ENCODE results near the gene DOHH.
"Not testable (repeated sequence)": the region's sequence is repeated elsewhere in the genome, so short reads cannot be mapped to it uniquely, and the experiment has no call there.

Gene DOHH

DNA sequence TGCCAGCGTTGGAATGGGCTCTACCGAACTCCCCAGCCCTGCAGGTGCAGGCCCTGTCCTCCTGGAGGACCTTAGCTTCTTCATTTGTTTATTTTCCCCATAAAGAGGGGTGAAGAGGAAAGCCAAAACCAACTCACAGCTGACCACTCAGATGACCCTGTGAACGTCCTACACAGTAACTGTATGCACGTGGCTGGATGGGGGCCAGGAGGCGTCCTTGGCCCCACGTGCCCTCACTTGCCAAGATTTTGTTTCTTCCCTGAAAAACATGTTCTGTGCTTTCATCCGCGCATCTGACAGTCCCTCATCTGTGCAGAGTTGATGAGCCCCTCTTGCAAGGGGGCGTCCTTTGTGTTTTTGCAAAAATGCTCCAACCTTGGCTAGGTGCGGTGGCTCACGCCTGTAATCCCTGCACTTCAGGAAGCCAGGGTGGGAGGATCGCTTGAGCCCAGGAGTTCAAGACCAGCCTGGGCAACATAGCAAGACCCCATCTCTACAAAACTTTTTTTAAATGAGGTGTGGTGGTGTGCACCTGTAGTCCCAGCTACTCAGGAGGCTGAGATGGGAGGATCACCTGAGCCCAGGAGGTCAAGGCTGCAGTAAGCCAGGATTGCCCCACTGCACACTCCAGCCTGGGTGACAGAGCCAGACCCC lies 33.2 kb upstream of the DOHH start:
- TF ChIP-seq, protein P1, sequence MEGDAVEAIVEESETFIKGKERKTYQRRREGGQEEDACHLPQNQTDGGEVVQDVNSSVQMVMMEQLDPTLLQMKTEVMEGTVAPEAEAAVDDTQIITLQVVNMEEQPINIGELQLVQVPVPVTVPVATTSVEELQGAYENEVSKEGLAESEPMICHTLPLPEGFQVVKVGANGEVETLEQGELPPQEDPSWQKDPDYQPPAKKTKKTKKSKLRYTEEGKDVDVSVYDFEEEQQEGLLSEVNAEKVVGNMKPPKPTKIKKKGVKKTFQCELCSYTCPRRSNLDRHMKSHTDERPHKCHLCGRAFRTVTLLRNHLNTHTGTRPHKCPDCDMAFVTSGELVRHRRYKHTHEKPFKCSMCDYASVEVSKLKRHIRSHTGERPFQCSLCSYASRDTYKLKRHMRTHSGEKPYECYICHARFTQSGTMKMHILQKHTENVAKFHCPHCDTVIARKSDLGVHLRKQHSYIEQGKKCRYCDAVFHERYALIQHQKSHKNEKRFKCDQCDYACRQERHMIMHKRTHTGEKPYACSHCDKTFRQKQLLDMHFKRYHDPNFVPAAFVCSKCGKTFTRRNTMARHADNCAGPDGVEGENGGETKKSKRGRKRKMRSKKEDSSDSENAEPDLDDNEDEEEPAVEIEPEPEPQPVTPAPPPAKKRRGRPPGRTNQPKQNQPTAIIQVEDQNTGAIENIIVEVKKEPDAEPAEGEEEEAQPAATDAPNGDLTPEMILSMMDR (conservative IDR thresholded peaks at IDR 0.05) = no peak
- H3K27ac ChIP-seq = no peak overlapping the region

DNA sequence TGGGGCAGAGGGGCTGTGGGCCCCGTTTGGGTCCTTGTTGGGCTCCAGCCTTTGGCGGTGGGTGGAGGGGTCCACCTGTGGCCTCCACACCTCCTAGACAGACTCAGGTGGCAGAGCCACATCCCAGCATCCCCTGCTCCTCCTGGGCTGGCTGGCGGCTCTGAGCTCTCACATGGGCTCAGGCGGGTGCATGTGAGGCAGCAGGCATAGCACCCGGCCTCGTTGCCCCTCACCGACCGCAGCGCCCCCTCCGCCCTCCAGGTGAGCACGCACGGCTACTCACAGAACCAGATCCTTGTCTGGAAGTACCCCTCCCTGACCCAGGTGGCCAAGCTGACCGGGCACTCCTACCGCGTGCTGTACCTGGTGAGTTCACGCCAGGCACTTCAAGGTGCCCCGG lies 32.6 kb upstream of the DOHH start:
- TF ChIP-seq, protein P1 (conservative IDR thresholded peaks at IDR 0.05) = no peak
- H3K27ac ChIP-seq = no peak overlapping the region

GRCh38 chr19:3532154-3532786 lies 31.8 kb upstream of the DOHH start:
- H3K27ac ChIP-seq = no peak overlapping the region
- TF ChIP-seq, protein P1 (conservative IDR thresholded peaks at IDR 0.05) = no peak

GRCh38 chr19:3531716-3532115 lies 31.2 kb upstream of the DOHH start:
- H3K27ac ChIP-seq = no peak overlapping the region
- TF ChIP-seq, protein P1 (conservative IDR thresholded peaks at IDR 0.05) = no peak

DNA sequence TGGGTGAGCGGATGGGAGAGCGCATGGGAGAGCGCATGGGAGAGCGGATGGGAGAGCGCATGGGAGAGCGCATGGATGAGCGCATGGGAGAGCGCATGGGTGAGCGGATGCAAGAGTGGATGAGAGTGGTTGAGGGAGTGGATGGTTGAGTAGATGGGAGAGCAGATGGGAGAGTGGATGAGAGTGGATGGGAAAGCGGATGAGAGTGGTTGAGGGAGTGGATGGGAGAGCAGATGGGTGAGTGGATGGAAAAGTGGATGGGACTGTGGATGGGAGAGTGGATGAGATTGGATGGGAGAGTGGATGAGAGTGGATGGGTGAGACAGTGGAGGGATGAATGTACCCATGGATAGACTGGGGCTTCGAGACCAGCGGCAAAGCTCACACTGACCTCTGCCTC lies 29.9 kb upstream of the DOHH start:
- TF ChIP-seq, protein P1 (conservative IDR thresholded peaks at IDR 0.05) = no peak
- H3K27ac ChIP-seq = no peak overlapping the region

DNA sequence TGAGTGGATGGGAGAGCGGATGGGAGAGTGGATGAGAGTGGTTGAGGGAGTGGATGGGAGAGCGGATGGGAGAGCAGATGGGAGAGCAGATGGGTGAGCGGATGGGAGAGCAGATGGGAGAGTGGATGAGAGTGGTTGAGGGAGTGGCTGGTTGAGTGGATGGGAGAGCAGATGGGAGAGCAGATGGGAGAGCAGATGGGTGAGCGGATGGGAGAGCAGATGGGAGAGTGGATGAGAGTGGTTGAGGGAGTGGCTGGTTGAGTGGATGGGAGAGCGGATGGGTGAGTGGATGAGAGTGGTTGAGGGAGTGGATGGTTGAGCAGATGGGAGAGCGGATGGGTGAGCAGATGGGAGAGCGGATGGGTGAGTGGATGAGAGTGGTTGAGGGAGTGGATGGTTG lies 28.8 kb upstream of the DOHH start:
- H3K27ac ChIP-seq = not testable (repeated sequence)

GRCh38 chr19:3528539-3529211 lies 28.2 kb upstream of the DOHH start:
- no peak overlapping the region for H3K27ac ChIP-seq
- TF ChIP-seq, protein P1 (conservative IDR thresholded peaks at IDR 0.05) = no peak

DNA sequence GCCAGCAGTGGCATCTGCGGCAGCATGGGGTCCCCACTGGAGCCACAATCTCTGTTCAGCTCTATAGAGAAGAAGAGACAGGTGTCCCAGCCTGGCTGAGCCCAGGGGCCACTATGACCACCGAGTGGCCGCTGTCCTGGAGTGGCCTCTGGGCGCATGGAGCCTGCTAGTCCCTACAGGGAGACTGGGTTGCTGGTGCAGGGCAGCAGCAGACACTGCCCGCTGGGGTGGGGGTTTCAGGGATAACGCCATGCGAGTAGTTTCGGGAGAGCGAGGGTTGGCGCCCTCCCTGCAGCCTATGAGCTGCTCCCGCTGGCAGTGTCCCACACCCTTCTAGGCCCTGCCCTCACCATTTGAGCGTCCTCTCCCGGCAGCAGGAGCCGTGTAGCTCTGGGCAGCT lies 27.6 kb upstream of the DOHH start:
- H3K27ac ChIP-seq = no peak overlapping the region
- TF ChIP-seq, protein P1 (conservative IDR thresholded peaks at IDR 0.05) = no peak
